Mesenchymal stem cell (in vitro differentiated cells and primary cell): ENCODE measurements around the gene KLHL2.

Experiments
- DNase-seq: peaks from one replicate; pipeline ENCODE4 v3.0.0-alpha.2; 2013
- H2AFZ ChIP-seq: one replicate; pipeline ENCODE4 v1.6.1; 2013; ENCODE audit warnings: low read depth, mild to moderate bottlenecking, control low read depth, inconsistent platforms, low read length, moderate library complexity
- H2AK5ac ChIP-seq: 2 replicates; pipeline ENCODE4 v1.6.1; 2013; ENCODE audit warnings: low read length, moderate library complexity, mild to moderate bottlenecking, inconsistent platforms; ENCODE audit not compliant: severe bottlenecking
- H2BK120ac ChIP-seq: one replicate; pipeline ENCODE4 v1.6.1; 2013; ENCODE audit warnings: low read depth, mild to moderate bottlenecking, inconsistent platforms, low read length, moderate library complexity
- H2BK12ac ChIP-seq, 2 experiments: one replicate each; pipeline ENCODE4 v1.6.1; 2013; ENCODE audit warnings: inconsistent platforms in 2 of 2, low read length in 2 of 2, mild to moderate bottlenecking in 2 of 2, moderate library complexity in 2 of 2, control low read depth in 1 of 2
- H2BK15ac ChIP-seq: one replicate; pipeline ENCODE4 v1.6.1; 2013; ENCODE audit warnings: mild to moderate bottlenecking, low read depth, inconsistent platforms; ENCODE audit not compliant: poor library complexity, severe bottlenecking
- H2BK5ac ChIP-seq: 2 replicates; pipeline ENCODE4 v1.6.1; 2013; ENCODE audit warnings: low read depth, mild to moderate bottlenecking, low read length, control low read depth, inconsistent platforms; ENCODE audit not compliant: poor library complexity, severe bottlenecking
- H3K14ac ChIP-seq, 2 experiments: one replicate each; pipeline ENCODE4 v1.6.1; 2013; ENCODE audit warnings: inconsistent platforms in 2 of 2, low read length in 2 of 2, control low read depth in 1 of 2, mild to moderate bottlenecking in 1 of 2, moderate library complexity in 1 of 2
- H3K18ac ChIP-seq, 2 experiments: one replicate each; pipeline ENCODE4 v1.6.1; 2013; ENCODE audit warnings: inconsistent platforms in 2 of 2, low read length in 2 of 2, control low read depth in 1 of 2, low read depth in 1 of 2, mild to moderate bottlenecking in 1 of 2
- H3K23ac ChIP-seq, 2 experiments: one replicate each; pipeline ENCODE4 v1.6.1; 2013; ENCODE audit warnings: inconsistent platforms in 2 of 2, low read length in 2 of 2, mild to moderate bottlenecking in 2 of 2, moderate library complexity in 2 of 2, control low read depth in 1 of 2
- H3K27ac ChIP-seq: 2 replicates; pipeline ENCODE4 v1.5.1; 2013; ENCODE audit warnings: mild to moderate bottlenecking, moderate library complexity, low read length, control low read depth, inconsistent platforms; ENCODE audit not compliant: poor library complexity, severe bottlenecking
- H3K27me3 ChIP-seq, 2 experiments: 2 replicates each; pipeline versions ENCODE4 v1.6.1 to v1.7.0; 2013; ENCODE audit warnings: low read length in 2 of 2, mild to moderate bottlenecking in 2 of 2, moderate library complexity in 2 of 2, control low read depth in 1 of 2, inconsistent platforms in 1 of 2; ENCODE audit not compliant: control insufficient read depth in 1 of 2, insufficient read depth in 1 of 2
- H3K36me3 ChIP-seq, 2 experiments: 2 replicates each; pipeline versions ENCODE4 v1.6.1 to v1.7.0; 2013; ENCODE audit warnings: low read length in 2 of 2, control low read depth in 1 of 2, inconsistent platforms in 1 of 2, low read depth in 1 of 2, mild to moderate bottlenecking in 1 of 2; ENCODE audit not compliant: insufficient read depth in 2 of 2, control insufficient read depth in 1 of 2
- H3K4ac ChIP-seq, 2 experiments: one replicate each; pipeline ENCODE4 v1.6.1; 2013; ENCODE audit warnings: inconsistent platforms in 2 of 2, low read length in 2 of 2, mild to moderate bottlenecking in 2 of 2, moderate library complexity in 2 of 2, control low read depth in 1 of 2, low read depth in 1 of 2
- H3K4me1 ChIP-seq: 2 replicates; pipeline ENCODE4 v1.6.1; 2013; ENCODE audit warnings: low read depth, low read length, control low read depth; ENCODE audit not compliant: control insufficient read depth, insufficient read depth
- H3K4me2 ChIP-seq: 2 replicates; pipeline ENCODE4 v1.6.1; 2013; ENCODE audit warnings: low read length, mild to moderate bottlenecking, inconsistent platforms; ENCODE audit not compliant: poor library complexity, severe bottlenecking
- H3K4me3 ChIP-seq, 2 experiments: 2 replicates each; pipeline versions ENCODE4 v1.5.1 to v1.7.0; 2013; ENCODE audit warnings: low read length in 2 of 2, mild to moderate bottlenecking in 2 of 2, control low read depth in 1 of 2, low read depth in 1 of 2; ENCODE audit not compliant: insufficient read depth in 1 of 2
- H3K79me1 ChIP-seq: replicated peaks from 2 replicates; pipeline ENCODE4 v1.6.1; 2013; ENCODE audit warnings: mild to moderate bottlenecking, control low read depth, low read length, inconsistent platforms; ENCODE audit not compliant: poor library complexity, severe bottlenecking
- H3K9ac ChIP-seq: 2 replicates; pipeline ENCODE4 v1.7.0; 2013; ENCODE audit warnings: mild to moderate bottlenecking, low read length, moderate library complexity
- H3K9me3 ChIP-seq: 2 replicates; pipeline ENCODE4 v1.7.0; 2013; ENCODE audit warnings: mild to moderate bottlenecking, low read length; ENCODE audit not compliant: control insufficient read depth
- H4K8ac ChIP-seq: one replicate; pipeline ENCODE4 v1.6.1; 2013; ENCODE audit warnings: inconsistent platforms, mild to moderate bottlenecking, low read length, moderate library complexity
- H4K91ac ChIP-seq: one replicate; pipeline ENCODE4 v1.6.1; 2013; ENCODE audit warnings: mild to moderate bottlenecking, low read length, inconsistent platforms
- WGBS: methylation state at CpG from one replicate; pipeline ENCODE4 v1.1.7; 2013; ENCODE audit warnings: mixed read lengths; 5-methylcytosine and 5-hydroxymethylcytosine counted together

The KLHL2 gene

GRCh38 chr4:165299399-165300060, 92.2 kb downstream of the KLHL2 start:
- H2BK15ac ChIP-seq, result no peak overlapping the region
- H3K4me2 ChIP-seq, result no peak overlapping the region
- H2BK12ac ChIP-seq, result no peak overlapping the region
- H3K9me3 ChIP-seq, result no peaks in the 10 kb centered on the region
- H3K4me3 ChIP-seq, result no peak overlapping the region
- no peak overlapping the region for H2BK5ac ChIP-seq
- peak; percentile 7 for DNase-seq
- no peak overlapping the region for H3K14ac ChIP-seq
- no peak overlapping the region for H3K18ac ChIP-seq
- 99% methylated on average over 4 of the region's 5 CpGs for WGBS
- H4K91ac ChIP-seq, result no peak overlapping the region
- no peak overlapping the region for H3K27ac ChIP-seq
- H3K79me1 ChIP-seq, result peaks cover 18% of the 10 kb centered on the region
- no peak overlapping the region for H3K9ac ChIP-seq
- H2AK5ac ChIP-seq, result no peak overlapping the region
- H3K23ac ChIP-seq, result no peak overlapping the region
- H3K4me1 ChIP-seq, result peaks cover 3% of the 10 kb centered on the region
- no peak overlapping the region for H2BK120ac ChIP-seq
- H2AFZ ChIP-seq, result no peak overlapping the region
- H3K4ac ChIP-seq, result no peak overlapping the region
- peaks cover 11 to 23% of the 10 kb centered on the region in 2 experiments for H3K36me3 ChIP-seq
- H3K27me3 ChIP-seq, result no peaks in the 10 kb centered on the region
- H4K8ac ChIP-seq, result no peak overlapping the region

GRCh38 chr4:165301833-165302232, 94.5 kb downstream of the KLHL2 start:
- no peaks in the 10 kb centered on the region for H3K9me3 ChIP-seq
- H3K18ac ChIP-seq, result no peak overlapping the region
- H4K91ac ChIP-seq, result no peak overlapping the region
- no peak overlapping the region for H2BK120ac ChIP-seq
- no peak overlapping the region for H2BK5ac ChIP-seq
- H3K9ac ChIP-seq, result peak overlapping the region; percentile 86
- peaks cover 8% of the 10 kb centered on the region for H3K79me1 ChIP-seq
- H4K8ac ChIP-seq, result peak overlapping the region; percentile 54
- no peak overlapping the region for H3K4ac ChIP-seq
- H3K23ac ChIP-seq, result no peak overlapping the region
- peaks cover 1% of the 10 kb centered on the region for H3K4me1 ChIP-seq
- no peak overlapping the region for H2AK5ac ChIP-seq
- no peak overlapping the region for H2BK15ac ChIP-seq
- DNase-seq, result peak; percentile 71
- peaks cover 7 to 13% of the 10 kb centered on the region in 2 experiments for H3K36me3 ChIP-seq
- peak overlapping the region; percentile 29 for H3K4me2 ChIP-seq
- H2BK12ac ChIP-seq, result no peak overlapping the region
- H3K27me3 ChIP-seq, result no peaks in the 10 kb centered on the region
- no peak overlapping the region for H3K14ac ChIP-seq
- H3K27ac ChIP-seq, result no peak overlapping the region
- H3K4me3 ChIP-seq, result peak overlapping the region in 1 of 2 experiments; percentile 74
- 17% methylated on average over 1 of the region's 1 CpG for WGBS
- no peak overlapping the region for H2AFZ ChIP-seq

DNA sequence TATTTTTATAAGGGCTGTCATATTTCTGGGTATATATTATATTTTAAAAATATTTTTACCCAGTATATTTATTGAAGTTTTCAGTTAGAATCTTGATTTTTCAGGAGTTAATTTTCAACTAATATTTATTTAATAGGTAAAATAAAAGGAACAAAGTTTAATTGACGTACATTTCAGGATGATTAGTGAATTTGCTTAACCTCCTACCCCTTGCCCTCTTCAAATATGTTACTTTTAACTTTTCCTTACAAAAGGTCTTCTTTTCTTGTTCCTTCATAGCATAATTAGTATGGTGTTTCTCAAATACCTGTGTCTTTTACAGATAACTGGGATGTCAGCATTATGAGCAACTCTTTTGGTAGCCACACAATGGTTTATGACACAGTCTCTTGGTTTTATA, 95.3 kb downstream of the KLHL2 start:
- no CpG with 5 or more reads among the region's 1 CpG for WGBS
- H2BK15ac ChIP-seq, result no peak overlapping the region
- no peak overlapping the region for H3K18ac ChIP-seq
- H2BK12ac ChIP-seq, result no peak overlapping the region
- no peak overlapping the region for H3K14ac ChIP-seq
- no peak overlapping the region for H3K4me3 ChIP-seq
- no peak overlapping the region for H4K8ac ChIP-seq
- H3K4ac ChIP-seq, result no peak overlapping the region
- no peak overlapping the region for H2BK120ac ChIP-seq
- H3K27ac ChIP-seq, result no peak overlapping the region
- no peaks in the 10 kb centered on the region for H3K9me3 ChIP-seq
- no peak overlapping the region for H2BK5ac ChIP-seq
- peaks cover 6 to 9% of the 10 kb centered on the region in 2 experiments for H3K36me3 ChIP-seq
- H3K27me3 ChIP-seq, result no peaks in the 10 kb centered on the region
- no peak overlapping the region for H3K9ac ChIP-seq
- H3K4me2 ChIP-seq, result no peak overlapping the region
- H3K23ac ChIP-seq, result no peak overlapping the region
- H4K91ac ChIP-seq, result no peak overlapping the region
- no peak overlapping the region for H2AFZ ChIP-seq
- no peak for DNase-seq
- H3K4me1 ChIP-seq, result peaks cover 1% of the 10 kb centered on the region
- H3K79me1 ChIP-seq, result peaks cover 9% of the 10 kb centered on the region
- H2AK5ac ChIP-seq, result no peak overlapping the region

- Histone ChIP-seq H3K36me3 (peaks cover 4 to 6% of the 10 kb centered on the region in 2 experiments), H2BK15ac (no peak overlapping the region), H2BK12ac (no peak overlapping the region), H2BK120ac (no peak overlapping the region), H3K9ac (peak overlapping the region; percentile 39), H3K23ac (no peak overlapping the region), H3K4me3 (no peak overlapping the region), H3K4ac (no peak overlapping the region), H3K27ac (no peak overlapping the region), H3K14ac (no peak overlapping the region), H3K79me1 (peaks cover 6% of the 10 kb centered on the region), H3K4me2 (no peak overlapping the region), H3K27me3 (no peaks in the 10 kb centered on the region), H4K91ac (no peak overlapping the region), H4K8ac (no peak overlapping the region), H3K18ac (no peak overlapping the region), H2BK5ac (no peak overlapping the region), H2AK5ac (no peak overlapping the region), H3K4me1 (no peaks in the 10 kb centered on the region), H2AFZ (no peak overlapping the region), H3K9me3 (no peaks in the 10 kb centered on the region)
- no CpG with 5 or more reads among the region's 1 CpG for WGBS
- DNase-seq, result no peak
Observed at GRCh38 chr4:165308166-165308565, 100.8 kb downstream of the KLHL2 start.
